SK-N-MC (cell line): Measurements from ENCODE around the gene IL3RA.
A peak's percentile ranks its signal among the peaks of the same experiment; 100 is the strongest.
"Not testable (repeated sequence)": the region's sequence is repeated elsewhere in the genome, so short reads cannot be mapped to it uniquely, and the experiment has no call there.

Source experiments
- DNase-seq: peaks from one replicate; pipeline ENCODE4 v3.0.0-alpha.2; 2011; ENCODE audit warnings: low read depth, low spot score
- H3K27ac ChIP-seq: fragments of 200-600 bp; sonication (generic); 2 replicates; pipeline ENCODE4 v1.5.1; 2016; ENCODE audit warnings: mixed run types
- H3K36me3 ChIP-seq: fragments of 200-600 bp; sonication (generic); 2 replicates; pipeline ENCODE4 v1.6.1; 2017; ENCODE audit warnings: antibody characterized with exemption, low read length, mixed read lengths; ENCODE audit not compliant: insufficient read depth
- H3K4me3 ChIP-seq: fragments of 200-600 bp; sonication (generic); 2 replicates; pipeline ENCODE4 v1.5.1; 2016
- H3K9ac ChIP-seq: fragments of 200-600 bp; sonication (generic); 2 replicates; pipeline ENCODE4 v1.8.0; 2017; ENCODE audit warnings: mixed run types, mixed read lengths; ENCODE audit not compliant: insufficient read length
- H3K9me3 ChIP-seq: fragments of 200-600 bp; sonication (generic); 2 replicates; pipeline ENCODE4 v1.6.1; 2017; ENCODE audit warnings: low read depth, mild to moderate bottlenecking, antibody characterized with exemption, low read length, moderate library complexity, mixed read lengths
- EZH2 ChIP-seq: fragments of 200-600 bp; sonication (generic); IDR thresholded peaks from one replicate; pipeline ENCODE4 v1.6.1; 2017; ENCODE audit warnings: antibody characterized with exemption
- FOXP2 ChIP-seq: optimal IDR thresholded peaks from 2 replicates; pipeline ENCODE3; 2011; ENCODE audit warnings: mild to moderate bottlenecking, moderate library complexity; ENCODE audit not compliant: insufficient read depth; ENCODE audit errors: extremely low read length, control extremely low read depth
- POLR2AphosphoS5 ChIP-seq: IDR thresholded peaks from 2 replicates; pipeline ENCODE4 v1.6.1; 2012; ENCODE audit warnings: mild to moderate bottlenecking, low read depth, low read length, borderline replicate concordance

The IL3RA gene

GRCh38 chrX:1420371-1420770, 83.8 kb downstream of the IL3RA start:
- Histone ChIP-seq H3K9me3 (peaks cover 4% of the 10 kb centered on the region), H3K9ac (no peak overlapping the region), H3K36me3 (peaks cover 37% of the 10 kb centered on the region), H3K4me3 (no peak overlapping the region), H3K27ac (no peak overlapping the region)
- TF ChIP-seq EZH2: no peak
- peak; percentile 28; the same call in 1 of the 2 replicates for TF ChIP-seq POLR2AphosphoS5
- no peak for TF ChIP-seq FOXP2
- no peak for DNase-seq

DNA sequence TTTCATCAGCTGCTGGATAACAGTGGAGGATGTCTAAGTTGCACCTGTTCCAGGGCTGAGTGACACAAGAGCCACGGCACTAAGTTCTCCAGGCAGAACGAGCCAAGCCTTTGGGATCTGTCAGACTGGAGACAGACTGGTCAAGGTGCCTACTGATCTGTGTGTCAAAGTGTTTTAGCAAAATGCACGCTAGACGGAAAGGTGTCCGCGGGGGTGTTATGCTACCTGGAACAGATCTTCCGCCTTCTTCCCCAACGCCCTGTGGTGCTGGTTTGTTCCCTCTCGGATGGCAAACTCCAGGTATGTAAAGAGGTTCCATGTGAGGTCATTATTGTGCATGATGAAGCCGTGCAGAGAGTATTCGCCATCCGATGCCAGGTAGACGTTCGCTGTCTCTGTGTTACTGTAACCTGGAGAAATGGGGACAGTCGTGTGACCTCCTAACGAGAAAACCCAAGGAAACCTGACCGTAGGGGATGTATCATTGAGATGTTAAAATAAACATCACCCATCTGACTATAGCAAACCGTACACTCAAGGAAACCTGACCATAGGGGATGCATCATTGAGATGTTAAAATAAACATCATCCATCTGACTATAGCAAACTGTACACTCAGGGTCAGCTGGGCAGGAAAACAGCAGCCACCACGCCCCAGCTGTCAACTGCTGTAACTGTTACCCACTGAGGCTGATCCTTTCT, 85.0 kb downstream of the IL3RA start:
- TF ChIP-seq EZH2: no peak
- no peak for TF ChIP-seq POLR2AphosphoS5
- no peak for TF ChIP-seq FOXP2
- Histone ChIP-seq H3K9ac (no peak overlapping the region), H3K4me3 (no peak overlapping the region), H3K9me3 (peaks cover 4% of the 10 kb centered on the region), H3K27ac (no peak overlapping the region), H3K36me3 (peaks cover 37% of the 10 kb centered on the region)
- no peak for DNase-seq

GRCh38 chrX:1422135-1422465, 85.5 kb downstream of the IL3RA start:
- Histone ChIP-seq H3K4me3 (no peak overlapping the region), H3K27ac (no peak overlapping the region), H3K9ac (no peak overlapping the region), H3K9me3 (peaks cover 4% of the 10 kb centered on the region), H3K36me3 (peaks cover 32% of the 10 kb centered on the region)
- TF ChIP-seq POLR2AphosphoS5 (no peak), FOXP2 (no peak), EZH2 (no peak)
- DNase-seq: no peak

DNA sequence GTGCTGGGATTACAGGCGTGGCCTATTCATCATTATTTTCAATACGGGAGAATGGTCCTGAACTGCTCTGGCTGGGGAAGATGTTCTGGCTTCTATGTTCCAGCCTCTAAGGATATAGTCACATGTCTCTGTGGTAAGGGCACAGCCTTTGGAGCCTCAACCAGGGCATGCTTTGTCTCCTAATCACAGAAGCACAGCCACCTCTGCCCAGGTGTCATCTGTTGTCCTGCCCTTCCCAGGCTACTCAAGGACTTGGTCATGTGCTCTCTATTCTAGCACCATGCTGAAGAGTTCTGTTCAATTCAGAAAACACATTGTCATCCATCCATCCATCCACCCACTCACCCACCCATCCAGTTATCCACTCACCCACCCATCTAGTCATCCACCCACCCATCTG, 86.6 kb downstream of the IL3RA start:
- no peak for DNase-seq
- Histone ChIP-seq H3K9me3 (peaks cover 4% of the 10 kb centered on the region), H3K36me3 (peaks cover 26% of the 10 kb centered on the region), H3K4me3 (no peak overlapping the region), H3K9ac (no peak overlapping the region), H3K27ac (no peak overlapping the region)
- TF ChIP-seq POLR2AphosphoS5: no peak
- no peak for TF ChIP-seq FOXP2
- TF ChIP-seq EZH2: no peak

GRCh38 chrX:1424147-1424851, 87.7 kb downstream of the IL3RA start:
- TF ChIP-seq FOXP2: no peak
- TF ChIP-seq EZH2: no peak
- no peak for TF ChIP-seq POLR2AphosphoS5
- no peak for DNase-seq
- H3K27ac ChIP-seq: no peak overlapping the region
- H3K4me3 ChIP-seq: no peak overlapping the region
- H3K9me3 ChIP-seq: peaks cover 4% of the 10 kb centered on the region
- peaks cover 21% of the 10 kb centered on the region for H3K36me3 ChIP-seq
- no peak overlapping the region for H3K9ac ChIP-seq

DNA sequence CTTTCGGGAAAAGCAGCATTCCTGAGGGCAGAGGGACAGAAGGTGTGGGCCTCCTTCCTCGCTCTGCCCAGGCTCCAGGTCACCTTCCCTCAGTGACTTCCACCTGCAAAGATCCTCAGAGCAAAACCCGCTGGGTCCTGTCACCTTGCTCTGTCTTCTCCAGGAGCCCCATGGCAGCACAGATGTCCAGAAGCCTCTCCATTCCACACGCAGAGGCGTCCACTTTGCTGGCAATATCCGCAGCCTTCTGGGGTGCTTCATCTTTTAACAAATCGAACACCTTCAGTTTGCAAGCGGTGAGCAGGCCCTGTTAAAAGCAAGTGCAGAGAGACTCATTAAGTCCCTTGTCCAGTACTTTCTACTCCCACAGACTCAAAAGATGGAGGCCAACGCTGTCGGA, 88.8 kb downstream of the IL3RA start:
- peaks cover 4% of the 10 kb centered on the region for H3K9me3 ChIP-seq
- no peak for DNase-seq
- H3K36me3 ChIP-seq: peaks cover 21% of the 10 kb centered on the region
- H3K9ac ChIP-seq: no peak overlapping the region
- no peak for TF ChIP-seq EZH2
- no peak for TF ChIP-seq POLR2AphosphoS5
- TF ChIP-seq FOXP2: no peak
- H3K4me3 ChIP-seq: no peak overlapping the region
- H3K27ac ChIP-seq: no peak overlapping the region

DNA sequence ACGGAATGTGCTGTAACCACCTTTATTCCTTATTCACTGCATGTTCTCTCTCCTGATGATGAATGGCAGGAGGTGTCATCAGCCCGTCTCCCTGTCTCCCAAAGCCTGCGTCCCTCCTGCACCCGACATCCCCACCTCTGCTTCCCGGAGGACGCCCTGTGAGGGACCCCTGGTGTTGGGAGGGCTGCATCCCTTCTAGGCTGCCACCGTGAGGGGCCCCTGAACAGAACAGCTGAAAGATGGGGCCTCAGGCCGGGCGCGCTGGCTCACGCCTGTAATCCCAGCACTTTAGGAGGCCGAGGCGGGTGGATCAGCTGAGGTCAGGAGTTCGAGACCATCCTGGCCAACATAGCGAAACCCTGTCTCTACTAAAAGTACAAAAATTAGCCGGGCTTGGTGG, 89.7 kb downstream of the IL3RA start:
- DNase-seq, H3K27ac ChIP-seq, H3K9me3 ChIP-seq, H3K4me3 ChIP-seq, H3K9ac ChIP-seq: not testable (repeated sequence)
- peaks cover 19% of the 10 kb centered on the region for H3K36me3 ChIP-seq

- no peak for DNase-seq
- Histone ChIP-seq H3K9me3 (no peaks in the 10 kb centered on the region; the same call in 1 of the 2 replicates), H3K36me3 (peaks cover 8% of the 10 kb centered on the region), H3K27ac (no peak overlapping the region), H3K4me3 (no peak overlapping the region), H3K9ac (no peak overlapping the region)
- TF ChIP-seq FOXP2: no peak
- TF ChIP-seq POLR2AphosphoS5: no peak
- no peak for TF ChIP-seq EZH2
These were observed 91.2 kb downstream of the IL3RA start for GRCh38 chrX:1427756-1428155.
